Cerebellar cortex (tissue), 1 donor: ENCODE data around the gene GOT1.

Experiments used
- DNase-seq: peaks from one replicate; pipeline ENCODE4 v3.0.0-alpha.2; 2015; ENCODE audit warnings: low spot score

The GOT1 gene

DNA sequence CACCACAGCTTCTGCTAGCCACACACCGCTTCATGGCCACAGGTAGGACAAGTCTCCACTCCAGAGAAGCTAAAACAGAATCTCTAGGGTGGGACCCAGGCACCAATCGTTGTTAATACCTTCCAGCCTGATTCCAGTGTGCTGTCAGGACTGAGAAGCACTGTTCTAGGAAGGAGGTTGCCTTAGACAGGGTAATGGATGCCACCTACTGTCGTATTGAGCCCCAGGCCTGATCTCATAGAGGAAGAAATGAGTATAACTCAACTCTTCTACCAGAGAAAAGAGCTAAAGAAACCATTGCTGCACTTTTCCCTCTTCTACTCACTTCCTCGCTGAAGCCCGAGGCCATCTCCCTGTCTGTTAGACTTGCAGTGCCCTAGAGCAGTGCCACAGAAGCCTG, 69.5 kb downstream of the GOT1 start:
- no peak for DNase-seq

DNA sequence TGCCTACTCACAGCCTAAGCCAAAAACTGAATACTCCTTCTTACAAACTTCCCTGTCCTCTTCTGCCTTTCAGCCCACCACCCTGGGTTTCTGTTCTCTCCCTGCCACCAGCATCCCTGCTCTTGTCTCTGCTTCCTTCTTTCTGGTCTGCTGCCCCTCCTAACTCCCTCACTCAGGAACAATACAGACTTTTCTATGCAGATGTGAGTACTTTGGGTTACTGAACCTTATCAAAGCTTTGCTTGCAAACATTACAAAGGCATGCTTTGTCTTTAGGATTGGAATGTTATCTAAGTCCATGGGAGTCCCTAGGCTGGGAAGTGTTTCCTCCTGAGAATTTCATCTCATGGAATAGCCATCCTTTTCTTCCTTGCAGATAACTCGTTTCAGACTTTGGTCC, 72.3 kb downstream of the GOT1 start:
- DNase-seq: no peak

- no peak for DNase-seq
Measured at GRCh38 chr10:99357691-99358090, 72.7 kb downstream of the GOT1 start.

- DNase-seq: no peak
Measured at GRCh38 chr10:99353182-99353581, 77.2 kb downstream of the GOT1 start.

- DNase-seq: no peak
Measured at GRCh38 chr10:99347672-99348071, 82.8 kb downstream of the GOT1 start.
